K562 (cell line): ENCODE data around the gene GMPR. TPM values are rescaled to one million over a fixed set of nuclear protein-coding genes. Genes with fewer than 3 reads are reported as not detected.
A peak's percentile ranks its signal among the peaks of the same experiment; 100 is the strongest.

Source experiments
- BRD4 ChIP-seq: fragments of 200-600 bp; sonication (generic); IDR thresholded peaks from 2 replicates; pipeline ENCODE4 v1.6.1; 2017; ENCODE audit warnings: inconsistent platforms
- CBX2 ChIP-seq: fragments of 200-600 bp; sonication (generic); IDR thresholded peaks from one replicate; pipeline ENCODE4 v1.6.1; 2012; ENCODE audit warnings: mild to moderate bottlenecking, low read length, inconsistent platforms; ENCODE audit not compliant: insufficient read depth, poor library complexity, severe bottlenecking
- CBX3 ChIP-seq, 2 experiments: IDR thresholded peaks; 1 replicate in 1 of 2; 2 replicates in 1 of 2; pipeline ENCODE4 v1.6.1; 2012; ENCODE audit warnings: inconsistent platforms in 2 of 2, low read length in 2 of 2, borderline replicate concordance in 1 of 2, control low read depth in 1 of 2
- CHD1 ChIP-seq: fragments of 200-600 bp; sonication (generic); IDR thresholded peaks from one replicate; pipeline ENCODE4 v1.6.1; 2012; ENCODE audit warnings: mild to moderate bottlenecking, moderate library complexity, low read length, inconsistent platforms
- CREM ChIP-seq: IDR thresholded peaks from 2 replicates; pipeline ENCODE4 v1.6.1; 2014; ENCODE audit warnings: antibody characterized with exemption, low read depth
- ELF1 ChIP-seq: fragments of 200-800 bp; sonication (Bioruptor generic); IDR thresholded peaks from 2 replicates; pipeline ENCODE4 v1.6.1; 2016; ENCODE audit warnings: missing genetic modification characterization, missing compliant biosample characterization
- EZH2 ChIP-seq: IDR thresholded peaks from 2 replicates; pipeline ENCODE4 v1.6.1; 2012; ENCODE audit warnings: low read depth, mild to moderate bottlenecking, inconsistent platforms, low read length, borderline replicate concordance
- GABPB2 ChIP-seq: fragments of 250-450 bp; sonication (Bioruptor Pico); conservative IDR thresholded peaks from 2 replicates; pipeline ENCODE4 v1.5.1; 2021; ENCODE audit warnings: mild to moderate bottlenecking
- HIVEP1 ChIP-seq: fragments of 250-450 bp; sonication (Bioruptor Pico); IDR thresholded peaks from 2 replicates; pipeline ENCODE4 v1.4.0; 2020; ENCODE audit warnings: mild to moderate bottlenecking
- HMG20B ChIP-seq: fragments of 250-450 bp; sonication (Bioruptor Pico); IDR thresholded peaks from 2 replicates; pipeline ENCODE4 v1.5.0; 2021; ENCODE audit warnings: mild to moderate bottlenecking
- HNRNPK ChIP-seq: fragments of 200-400 bp; formaldehyde crosslinking; IDR thresholded peaks from one replicate; pipeline ENCODE4 v1.6.1; 2018; ENCODE audit warnings: mild to moderate bottlenecking, low read depth, low read length; ENCODE audit not compliant: poor library complexity, severe bottlenecking
- MAFK ChIP-seq: IDR thresholded peaks from 2 replicates; pipeline ENCODE4 v1.6.1; 2011; ENCODE audit warnings: low read length, improper control_type of control experiment
- MEF2A ChIP-seq: IDR thresholded peaks from 2 replicates; pipeline ENCODE4 v1.6.1; 2011; ENCODE audit warnings: low read depth, mild to moderate bottlenecking, low read length, moderate library complexity; ENCODE audit not compliant: control insufficient read depth
- NFE2 ChIP-seq: IDR thresholded peaks from 2 replicates; pipeline ENCODE4 v1.6.1; 2014; ENCODE audit warnings: antibody characterized with exemption, low read depth
- NR3C1 ChIP-seq: sonication (generic); formaldehyde crosslinking; IDR thresholded peaks from 2 replicates; pipeline ENCODE4 v1.8.1; 2022; ENCODE audit warnings: missing genetic modification reagents
- SRSF7 ChIP-seq: fragments of 200-400 bp; formaldehyde crosslinking; optimal IDR thresholded peaks from 2 replicates; pipeline ENCODE3; 2017; ENCODE audit warnings: mild to moderate bottlenecking, low read depth, low read length
- ZFX ChIP-seq: sonication (generic); formaldehyde crosslinking; IDR thresholded peaks from 2 replicates; pipeline ENCODE4 v1.8.0; 2022; ENCODE audit warnings: mild to moderate bottlenecking, missing genetic modification reagents, moderate library complexity
- ZNF354B ChIP-seq: fragments of 250-450 bp; sonication (Bioruptor Pico); IDR thresholded peaks from 2 replicates; pipeline ENCODE4 v1.4.0; 2020
- ZNF408 ChIP-seq: fragments of 250-450 bp; sonication (Bioruptor Pico); IDR thresholded peaks from 2 replicates; pipeline ENCODE4 v1.4.0; 2020; ENCODE audit warnings: low read depth, mild to moderate bottlenecking, moderate library complexity
- ZNF551 ChIP-seq: fragments of 250-450 bp; sonication (Bioruptor Pico); IDR thresholded peaks from 2 replicates; pipeline ENCODE4 v1.5.0; 2021; ENCODE audit warnings: mild to moderate bottlenecking, moderate library complexity
- ZNF696 ChIP-seq: fragments of 250-450 bp; sonication (Bioruptor Pico); conservative IDR thresholded peaks from 2 replicates; pipeline ENCODE4 v1.4.0; 2020; ENCODE audit warnings: mild to moderate bottlenecking, moderate library complexity
- ZNF75A ChIP-seq: fragments of 450-650 bp; formaldehyde crosslinking; IDR thresholded peaks from 2 replicates; pipeline ENCODE4 v1.4.0; 2020; ENCODE audit warnings: mild to moderate bottlenecking
- polyA plus RNA-seq, 8 experiments: library from polyadenylated mRNA; depleted of rRNA in 4 of 8; stranded (reverse) in 5 of 8; unstranded in 3 of 8; fragments of >200 nt; fragmentation: Nextera tagmentation in 2 of 8; fragmentation: Illumina TruSeq in 1 of 8; extraction: Ambion mirVana in 2 of 8; extraction: Trizol in 1 of 8; gene quantifications; 2 replicates each; pipeline versions ENCODE4 v1.2.1 to v1.2.3, GENCODE V29; 2011 to 2014; ENCODE audit warnings: inconsistent platforms in 1 of 8, missing spikeins in 1 of 8
- total RNA-seq, 7 experiments: library from RNA; depleted of rRNA in 6 of 7; stranded (reverse); fragments of >200 nt in 6 of 7; fragmentation: Illumina TruSeq in 2 of 7; extraction: Trizol in 2 of 7; gene quantifications; 2 replicates each; pipeline versions ENCODE4 v1.2.1 to v1.2.3, GENCODE V29; 2011 to 2021; ENCODE audit warnings: low replicate concordance in 1 of 7
- TF ChIP-seq, protein P1 (sequence below): fragments of 450-650 bp; formaldehyde crosslinking; IDR thresholded peaks from 2 replicates; pipeline ENCODE4 v1.4.0; 2022; ENCODE audit warnings: mild to moderate bottlenecking, moderate library complexity
- TF ChIP-seq, protein P2 (sequence below): fragments of 250-450 bp; sonication (Bioruptor Pico); IDR thresholded peaks from 2 replicates; pipeline ENCODE4 v1.5.0; 2021
- TF ChIP-seq, protein P3 (sequence below): sonication (generic); formaldehyde crosslinking; IDR thresholded peaks from 2 replicates; pipeline ENCODE4 v1.8.0; 2022; ENCODE audit warnings: missing genetic modification reagents, mild to moderate bottlenecking, borderline replicate concordance

Gene GMPR
- total and polyA plus RNA-seq, 9 of the 15 experiments (the other 6 are each of a cell fraction or from before 2014, with no cell fraction given), result 34.6 to 83.7 (median 49.8) TPM

DNA sequence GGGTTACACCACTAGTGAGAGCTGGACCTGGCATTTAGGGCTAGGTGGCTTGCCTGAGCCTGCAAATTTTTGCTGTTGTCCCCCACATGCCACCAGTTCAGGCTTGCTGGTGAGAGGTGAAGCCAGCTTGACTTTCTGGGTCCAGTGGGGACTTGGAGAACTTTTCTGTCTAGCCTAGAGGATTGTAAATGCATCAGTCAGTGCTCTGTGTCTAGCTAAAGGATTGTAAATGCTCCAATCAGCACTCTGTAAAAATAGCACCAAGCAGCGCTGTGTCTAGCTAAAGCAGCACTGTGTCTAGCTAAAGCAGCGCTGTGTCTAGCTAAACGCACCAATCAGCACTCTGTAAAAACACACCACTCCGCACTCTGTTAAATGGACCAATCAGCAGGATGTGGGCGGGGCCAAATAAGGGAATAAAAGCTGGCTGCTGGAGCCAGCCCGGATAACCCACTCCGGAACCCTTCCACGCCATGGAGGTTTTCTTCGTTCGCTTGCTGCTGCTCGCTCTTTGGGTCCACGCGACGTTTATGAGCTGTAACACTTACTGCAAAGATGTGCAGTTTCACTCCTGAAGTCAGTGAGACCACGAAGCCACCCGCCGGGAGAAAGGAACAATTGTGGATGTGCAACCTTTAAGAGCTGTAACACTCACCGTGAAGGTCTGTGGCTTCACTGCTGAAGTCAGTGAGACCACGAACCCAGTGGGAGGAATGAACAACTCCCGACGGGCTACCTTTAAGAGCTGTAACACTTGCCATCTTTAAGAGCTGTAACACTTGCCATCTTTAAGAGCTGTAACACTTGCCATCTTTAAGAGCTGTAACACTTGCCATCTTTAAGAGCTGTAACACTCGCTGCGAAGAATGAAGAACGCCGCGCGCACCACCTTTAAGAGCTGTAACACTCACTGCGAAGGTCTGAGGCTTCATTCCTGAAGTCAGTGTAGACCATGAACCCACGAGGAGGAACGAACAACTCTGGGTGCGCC is 27.3 kb downstream of the GMPR start (continued):
- 0 out of 2 replicates have a peak, but pooled peaks have one; percentile 46 for TF ChIP-seq MEF2A
- TF ChIP-seq, protein P1, sequence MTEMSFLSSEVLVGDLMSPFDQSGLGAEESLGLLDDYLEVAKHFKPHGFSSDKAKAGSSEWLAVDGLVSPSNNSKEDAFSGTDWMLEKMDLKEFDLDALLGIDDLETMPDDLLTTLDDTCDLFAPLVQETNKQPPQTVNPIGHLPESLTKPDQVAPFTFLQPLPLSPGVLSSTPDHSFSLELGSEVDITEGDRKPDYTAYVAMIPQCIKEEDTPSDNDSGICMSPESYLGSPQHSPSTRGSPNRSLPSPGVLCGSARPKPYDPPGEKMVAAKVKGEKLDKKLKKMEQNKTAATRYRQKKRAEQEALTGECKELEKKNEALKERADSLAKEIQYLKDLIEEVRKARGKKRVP (CRISPR knock-in tag), result peak; percentile 75; the same call in 1 of the 2 replicates
- TF ChIP-seq HNRNPK, result no peak
- TF ChIP-seq MAFK, result no peak; the same call in 1 of the 2 replicates
- TF ChIP-seq SRSF7, result no peak
- TF ChIP-seq ELF1, result no peak; the same call in 1 of the 2 replicates
- peak; percentile 83; the same call in 1 of the 2 replicates for TF ChIP-seq HMG20B (CRISPR knock-in tag)
- TF ChIP-seq ZNF408 (CRISPR knock-in tag), result no peak
- peak; percentile 29; the same call in 1 of the 2 replicates for TF ChIP-seq ZFX
- peak; percentile 43 for TF ChIP-seq NFE2
- TF ChIP-seq CBX3 (IDR thresholded peaks at IDR 0.05; ENCODE audit: borderline replicate concordance in 1 of 2, low read length in 2 of 2), result peak in 1 of 2 experiments; percentile 83; a peak in 2 of 3 replicates
- peak; percentile 71 for TF ChIP-seq ZNF75A (CRISPR knock-in tag)
- no peak; the same call in none of the 2 replicates for TF ChIP-seq CREM
- TF ChIP-seq ZNF354B (CRISPR knock-in tag), result no peak
- TF ChIP-seq ZNF696 (CRISPR knock-in tag), result peak; percentile 78; the same call in 1 of the 2 replicates
- TF ChIP-seq, protein P2, sequence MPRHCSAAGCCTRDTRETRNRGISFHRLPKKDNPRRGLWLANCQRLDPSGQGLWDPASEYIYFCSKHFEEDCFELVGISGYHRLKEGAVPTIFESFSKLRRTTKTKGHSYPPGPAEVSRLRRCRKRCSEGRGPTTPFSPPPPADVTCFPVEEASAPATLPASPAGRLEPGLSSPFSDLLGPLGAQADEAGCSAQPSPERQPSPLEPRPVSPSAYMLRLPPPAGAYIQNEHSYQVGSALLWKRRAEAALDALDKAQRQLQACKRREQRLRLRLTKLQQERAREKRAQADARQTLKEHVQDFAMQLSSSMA (CRISPR knock-in tag), result peak; percentile 91; the same call in 1 of the 2 replicates
- no peak for TF ChIP-seq EZH2
- TF ChIP-seq, protein P3, sequence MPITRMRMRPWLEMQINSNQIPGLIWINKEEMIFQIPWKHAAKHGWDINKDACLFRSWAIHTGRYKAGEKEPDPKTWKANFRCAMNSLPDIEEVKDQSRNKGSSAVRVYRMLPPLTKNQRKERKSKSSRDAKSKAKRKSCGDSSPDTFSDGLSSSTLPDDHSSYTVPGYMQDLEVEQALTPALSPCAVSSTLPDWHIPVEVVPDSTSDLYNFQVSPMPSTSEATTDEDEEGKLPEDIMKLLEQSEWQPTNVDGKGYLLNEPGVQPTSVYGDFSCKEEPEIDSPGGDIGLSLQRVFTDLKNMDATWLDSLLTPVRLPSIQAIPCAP, result no peak
- TF ChIP-seq CHD1, result peak; percentile 94
- TF ChIP-seq HIVEP1 (CRISPR knock-in tag), result peak; percentile 82; the same call in 1 of the 2 replicates
- TF ChIP-seq BRD4, result no peak; the same call in 1 of the 2 replicates
- TF ChIP-seq ZNF551 (CRISPR knock-in tag), result peak; percentile 33; the same call in 1 of the 2 replicates
- no peak for TF ChIP-seq CBX2
- no peak for TF ChIP-seq NR3C1 (CRISPR knock-in tag)
- TF ChIP-seq GABPB2 (CRISPR knock-in tag), result peak; percentile 87
